ENCODE data around the gene SRSF1. TPM values are rescaled to one million over a fixed set of nuclear protein-coding genes. Genes with fewer than 3 reads are reported as not detected.

The SRSF1 gene
- total and polyA plus RNA-seq, 2 donors (not counting 1 experiment from before 2014, with no cell fraction given) = 191 to 307 TPM

DNA sequence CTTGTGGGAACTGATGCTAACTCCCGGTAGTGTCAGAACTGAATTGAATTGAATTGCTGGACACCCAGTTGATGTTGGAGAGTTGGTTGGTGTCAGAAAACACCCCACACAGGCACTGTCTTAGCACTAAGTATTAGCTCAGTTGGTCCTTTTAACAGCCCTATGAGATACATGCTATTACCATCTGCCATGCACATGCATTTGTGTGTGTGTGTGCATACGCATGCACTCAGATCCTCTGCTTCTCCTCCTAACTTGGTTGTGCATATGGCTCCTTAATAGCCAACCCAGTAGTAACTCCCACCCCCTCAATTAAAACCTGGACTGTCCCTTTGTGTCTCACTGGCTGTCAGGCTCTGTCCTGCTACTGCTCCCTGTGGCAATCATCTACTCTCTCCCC lies 43.9 kb upstream of the SRSF1 start:
- H3K9ac ChIP-seq (ENCODE audit: insufficient read depth, low read length) = no peak overlapping the region
- H3K4me2 ChIP-seq (ENCODE audit: extremely low read depth, insufficient read depth, low read length) = no peak overlapping the region
- no peaks in the 10 kb centered on the region for H3K36me3 ChIP-seq (ENCODE audit: control insufficient read depth, insufficient read depth, low read length)
- H4K20me1 ChIP-seq (ENCODE audit: control insufficient read depth, extremely low read depth, insufficient read depth, low read length) = no peaks in the 10 kb centered on the region
- H3K27ac ChIP-seq (ENCODE audit: insufficient read depth, low read length) = no peak overlapping the region
- no peaks in the 10 kb centered on the region for H3K79me2 ChIP-seq (ENCODE audit: control insufficient read depth, insufficient read depth, low read length)
- no peak overlapping the region for H3K4me3 ChIP-seq (replicated peaks in 1 of 4; ENCODE audit: control extremely low read depth in 1 of 4, insufficient read depth in 1 of 4, low read depth in 3 of 4, low read length in 4 of 4)
- H3K9me3 ChIP-seq (ENCODE audit: control insufficient read depth, insufficient read depth, low read depth, low read length) = no peaks in the 10 kb centered on the region
- peaks cover 10% of the 10 kb centered on the region for H3K27me3 ChIP-seq (ENCODE audit: control insufficient read depth, insufficient read depth, low read length)
- DNase-seq (ENCODE audit: low read depth in 2 of 2) = no peak
- H3K4me1 ChIP-seq (ENCODE audit: control insufficient read depth, extremely low read depth, insufficient read depth, low read length) = no peaks in the 10 kb centered on the region
- TF ChIP-seq EZH2 (IDR thresholded peaks at IDR 0.05; ENCODE audit: low read length, missing control alignments) = no peak
- TF ChIP-seq, protein P1, sequence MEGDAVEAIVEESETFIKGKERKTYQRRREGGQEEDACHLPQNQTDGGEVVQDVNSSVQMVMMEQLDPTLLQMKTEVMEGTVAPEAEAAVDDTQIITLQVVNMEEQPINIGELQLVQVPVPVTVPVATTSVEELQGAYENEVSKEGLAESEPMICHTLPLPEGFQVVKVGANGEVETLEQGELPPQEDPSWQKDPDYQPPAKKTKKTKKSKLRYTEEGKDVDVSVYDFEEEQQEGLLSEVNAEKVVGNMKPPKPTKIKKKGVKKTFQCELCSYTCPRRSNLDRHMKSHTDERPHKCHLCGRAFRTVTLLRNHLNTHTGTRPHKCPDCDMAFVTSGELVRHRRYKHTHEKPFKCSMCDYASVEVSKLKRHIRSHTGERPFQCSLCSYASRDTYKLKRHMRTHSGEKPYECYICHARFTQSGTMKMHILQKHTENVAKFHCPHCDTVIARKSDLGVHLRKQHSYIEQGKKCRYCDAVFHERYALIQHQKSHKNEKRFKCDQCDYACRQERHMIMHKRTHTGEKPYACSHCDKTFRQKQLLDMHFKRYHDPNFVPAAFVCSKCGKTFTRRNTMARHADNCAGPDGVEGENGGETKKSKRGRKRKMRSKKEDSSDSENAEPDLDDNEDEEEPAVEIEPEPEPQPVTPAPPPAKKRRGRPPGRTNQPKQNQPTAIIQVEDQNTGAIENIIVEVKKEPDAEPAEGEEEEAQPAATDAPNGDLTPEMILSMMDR (conservative IDR thresholded peaks at IDR 0.05 in 1 of 2, IDR thresholded peaks at IDR 0.05 in 1 of 2; ENCODE audit: low read depth in 1 of 2, low read length in 2 of 2) = no peak
- H2AFZ ChIP-seq (ENCODE audit: low read length) = no peak overlapping the region

DNA sequence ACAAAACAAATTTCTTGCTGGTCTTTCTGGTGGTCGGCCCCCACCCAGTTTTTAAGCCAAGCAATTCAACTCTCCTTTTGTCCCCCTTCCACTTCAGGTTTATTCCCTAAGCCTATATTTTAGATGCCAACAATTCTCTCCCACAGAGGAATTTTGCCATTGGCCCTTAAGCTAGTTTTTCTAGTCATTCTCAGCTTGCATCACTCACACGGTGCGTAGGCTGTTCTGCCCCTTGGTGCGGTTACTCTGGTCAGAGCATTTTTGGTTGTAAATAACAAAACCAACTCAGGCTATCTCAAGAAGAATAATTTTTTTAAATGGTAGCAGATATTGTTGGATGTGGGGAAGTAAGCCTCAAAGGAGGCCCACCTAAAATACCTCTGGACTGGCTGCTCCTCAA lies 42.5 kb upstream of the SRSF1 start:
- Histone ChIP-seq H3K79me2 (ENCODE audit: control insufficient read depth, insufficient read depth, low read length) (no peaks in the 10 kb centered on the region), H3K9me3 (ENCODE audit: control insufficient read depth, insufficient read depth, low read depth, low read length) (no peaks in the 10 kb centered on the region), H3K4me2 (ENCODE audit: extremely low read depth, insufficient read depth, low read length) (no peak overlapping the region), H3K9ac (ENCODE audit: insufficient read depth, low read length) (no peak overlapping the region), H3K27ac (ENCODE audit: insufficient read depth, low read length) (no peak overlapping the region), H3K36me3 (ENCODE audit: control insufficient read depth, insufficient read depth, low read length) (no peaks in the 10 kb centered on the region), H3K4me1 (ENCODE audit: control insufficient read depth, extremely low read depth, insufficient read depth, low read length) (no peaks in the 10 kb centered on the region), H2AFZ (ENCODE audit: low read length) (no peak overlapping the region), H4K20me1 (ENCODE audit: control insufficient read depth, extremely low read depth, insufficient read depth, low read length) (no peaks in the 10 kb centered on the region), H3K4me3 (replicated peaks in 1 of 4; ENCODE audit: control extremely low read depth in 1 of 4, insufficient read depth in 1 of 4, low read depth in 3 of 4, low read length in 4 of 4) (no peak overlapping the region), H3K27me3 (ENCODE audit: control insufficient read depth, insufficient read depth, low read length) (peaks cover 10% of the 10 kb centered on the region)
- TF ChIP-seq, protein P1 (conservative IDR thresholded peaks at IDR 0.05 in 1 of 2, IDR thresholded peaks at IDR 0.05 in 1 of 2; ENCODE audit: low read depth in 1 of 2, low read length in 2 of 2) = no peak
- TF ChIP-seq EZH2 (IDR thresholded peaks at IDR 0.05; ENCODE audit: low read length, missing control alignments) = no peak
- no peak for DNase-seq (ENCODE audit: low read depth in 2 of 2)

DNA sequence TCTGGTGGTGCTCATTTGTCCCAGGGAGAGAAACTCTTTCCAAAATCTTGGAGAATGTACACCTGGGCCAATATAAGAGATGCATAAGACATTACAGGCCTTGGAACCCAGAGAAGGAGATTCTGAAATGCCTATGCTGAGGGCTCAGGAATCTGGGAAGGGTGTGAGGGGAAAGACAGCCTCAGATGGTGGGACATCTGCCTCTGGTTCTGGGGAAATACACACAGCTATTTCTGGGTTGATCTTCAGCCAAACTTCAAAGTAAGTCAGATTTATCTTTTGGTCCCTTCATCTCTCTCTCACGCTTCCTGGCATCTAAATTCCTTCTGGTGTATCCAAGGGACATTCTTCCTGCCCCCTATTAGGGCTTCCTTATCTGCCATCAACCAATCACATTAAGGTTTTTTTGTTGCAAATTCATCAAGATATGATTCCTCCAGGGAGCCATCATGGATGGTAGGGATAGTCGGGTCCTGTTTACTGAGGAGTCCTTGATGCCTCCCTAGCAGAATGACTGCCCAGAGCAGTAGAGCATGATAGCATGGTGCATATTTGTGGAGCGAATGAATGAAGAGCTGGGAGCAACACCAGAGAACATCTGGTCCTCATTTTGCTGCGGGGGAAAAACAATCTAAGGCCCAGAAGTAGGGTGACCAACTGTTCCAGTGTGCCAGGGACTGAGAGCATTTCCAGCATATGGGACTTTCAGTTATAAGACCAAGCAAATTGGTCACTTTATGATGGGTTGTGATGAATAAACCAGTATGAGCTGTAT lies 40.5 kb upstream of the SRSF1 start:
- no peak for DNase-seq (ENCODE audit: low read depth in 2 of 2)

More for the DNA sequence above, 40.5 kb upstream of the SRSF1 start:
- Histone ChIP-seq H3K27me3 (ENCODE audit: control insufficient read depth, insufficient read depth, low read length) (peaks cover 3% of the 10 kb centered on the region), H3K4me1 (ENCODE audit: control insufficient read depth, extremely low read depth, insufficient read depth, low read length) (no peaks in the 10 kb centered on the region), H3K4me3 (replicated peaks in 1 of 4; ENCODE audit: control extremely low read depth in 1 of 4, insufficient read depth in 1 of 4, low read depth in 3 of 4, low read length in 4 of 4) (no peak overlapping the region), H2AFZ (ENCODE audit: low read length) (no peak overlapping the region), H3K27ac (ENCODE audit: insufficient read depth, low read length) (no peak overlapping the region), H3K4me2 (ENCODE audit: extremely low read depth, insufficient read depth, low read length) (no peak overlapping the region), H3K79me2 (ENCODE audit: control insufficient read depth, insufficient read depth, low read length) (no peaks in the 10 kb centered on the region), H3K9ac (ENCODE audit: insufficient read depth, low read length) (no peak overlapping the region), H3K9me3 (ENCODE audit: control insufficient read depth, insufficient read depth, low read depth, low read length) (no peaks in the 10 kb centered on the region), H4K20me1 (ENCODE audit: control insufficient read depth, extremely low read depth, insufficient read depth, low read length) (no peaks in the 10 kb centered on the region), H3K36me3 (ENCODE audit: control insufficient read depth, insufficient read depth, low read length) (no peaks in the 10 kb centered on the region)
- TF ChIP-seq, protein P1 (conservative IDR thresholded peaks at IDR 0.05 in 1 of 2, IDR thresholded peaks at IDR 0.05 in 1 of 2; ENCODE audit: low read depth in 1 of 2, low read length in 2 of 2) = no peak
- TF ChIP-seq EZH2 (IDR thresholded peaks at IDR 0.05; ENCODE audit: low read length, missing control alignments) = no peak

Data from fibroblast of lung (primary cell).